T-helper 1 cell treated with Interleukin-12 subunit alpha and Interleukin-12 subunit beta and Interleukin-4 antibody, amounts not matched to agents 30 μg/mL and 1 μg/mL, for 36 hours (primary cell): Measurements from ENCODE around the gene FMN1.

Experiments used
- H3K27ac Mint-ChIP-seq: one replicate; pipeline ENCODE4 v1.8.0; 2021; ENCODE audit warnings: mild to moderate bottlenecking, mixed read lengths
- H3K27me3 Mint-ChIP-seq: one replicate; pipeline ENCODE4 v1.8.0; 2021; ENCODE audit warnings: low read depth, mixed read lengths
- H3K36me3 Mint-ChIP-seq: one replicate; pipeline ENCODE4 v1.8.0; 2021; ENCODE audit warnings: low read depth, mixed read lengths
- H3K4me1 Mint-ChIP-seq: one replicate; pipeline ENCODE4 v1.8.0; 2021; ENCODE audit warnings: low read depth, mixed read lengths
- H3K4me3 Mint-ChIP-seq: one replicate; pipeline ENCODE4 v1.8.0; 2021; ENCODE audit warnings: mild to moderate bottlenecking, moderate library complexity, mixed read lengths
- H3K9me3 Mint-ChIP-seq: one replicate; pipeline ENCODE4 v1.8.0; 2021; ENCODE audit warnings: mixed read lengths

FMN1 gene

GRCh38 chr15:32927124-32927523 is 267.4 kb downstream of the FMN1 start:
- Mint-ChIP-seq H3K4me3 (no peak overlapping the region), H3K9me3 (no peaks in the 10 kb centered on the region), H3K36me3 (no peaks in the 10 kb centered on the region), H3K4me1 (no peaks in the 10 kb centered on the region), H3K27ac (no peak overlapping the region), H3K27me3 (no peaks in the 10 kb centered on the region)

DNA sequence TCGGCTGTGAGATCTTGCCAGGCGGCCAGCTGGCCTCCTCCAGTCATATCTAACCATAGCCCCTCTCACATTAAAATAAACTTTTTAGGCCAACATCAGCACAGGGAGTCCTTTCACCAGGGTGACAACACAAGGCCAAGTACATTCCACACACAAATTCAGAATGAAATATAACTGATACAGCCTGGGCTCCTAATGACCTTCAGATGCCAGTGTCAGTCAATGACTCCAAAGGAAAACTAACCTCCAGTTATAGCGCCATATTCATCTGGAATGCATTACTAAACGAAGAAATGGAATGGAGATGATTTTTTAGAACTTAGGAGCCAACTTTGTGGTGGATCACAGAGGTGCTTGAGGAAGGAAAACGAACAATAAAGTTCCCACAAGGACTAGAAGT is 271.3 kb downstream of the FMN1 start:
- no peak overlapping the region for H3K27ac Mint-ChIP-seq
- no peaks in the 10 kb centered on the region for H3K4me1 Mint-ChIP-seq
- H3K36me3 Mint-ChIP-seq = no peaks in the 10 kb centered on the region
- H3K27me3 Mint-ChIP-seq = no peaks in the 10 kb centered on the region
- no peak overlapping the region for H3K4me3 Mint-ChIP-seq
- no peaks in the 10 kb centered on the region for H3K9me3 Mint-ChIP-seq

DNA sequence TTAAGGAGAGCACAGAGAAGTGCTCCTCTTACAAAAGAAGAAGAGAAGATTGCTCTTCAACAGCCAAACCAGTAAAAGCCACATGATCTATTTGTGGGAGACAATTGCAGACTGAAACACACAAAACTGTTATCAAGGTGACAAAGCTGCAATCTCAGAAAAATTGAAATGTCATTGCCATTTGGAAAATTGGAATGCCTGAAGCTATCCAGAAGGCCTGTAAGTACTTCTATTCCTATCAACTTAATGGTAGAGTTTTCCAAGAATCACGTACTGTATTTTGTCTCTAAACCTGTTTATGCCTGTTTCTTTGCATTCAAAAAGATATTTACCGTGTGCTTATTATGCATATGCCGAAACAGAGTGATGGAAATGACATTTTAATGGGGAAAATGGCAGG is 272.0 kb downstream of the FMN1 start:
- no peak overlapping the region for H3K4me3 Mint-ChIP-seq
- no peaks in the 10 kb centered on the region for H3K9me3 Mint-ChIP-seq
- H3K36me3 Mint-ChIP-seq = no peaks in the 10 kb centered on the region
- H3K27ac Mint-ChIP-seq = no peak overlapping the region
- no peaks in the 10 kb centered on the region for H3K4me1 Mint-ChIP-seq
- no peaks in the 10 kb centered on the region for H3K27me3 Mint-ChIP-seq

DNA sequence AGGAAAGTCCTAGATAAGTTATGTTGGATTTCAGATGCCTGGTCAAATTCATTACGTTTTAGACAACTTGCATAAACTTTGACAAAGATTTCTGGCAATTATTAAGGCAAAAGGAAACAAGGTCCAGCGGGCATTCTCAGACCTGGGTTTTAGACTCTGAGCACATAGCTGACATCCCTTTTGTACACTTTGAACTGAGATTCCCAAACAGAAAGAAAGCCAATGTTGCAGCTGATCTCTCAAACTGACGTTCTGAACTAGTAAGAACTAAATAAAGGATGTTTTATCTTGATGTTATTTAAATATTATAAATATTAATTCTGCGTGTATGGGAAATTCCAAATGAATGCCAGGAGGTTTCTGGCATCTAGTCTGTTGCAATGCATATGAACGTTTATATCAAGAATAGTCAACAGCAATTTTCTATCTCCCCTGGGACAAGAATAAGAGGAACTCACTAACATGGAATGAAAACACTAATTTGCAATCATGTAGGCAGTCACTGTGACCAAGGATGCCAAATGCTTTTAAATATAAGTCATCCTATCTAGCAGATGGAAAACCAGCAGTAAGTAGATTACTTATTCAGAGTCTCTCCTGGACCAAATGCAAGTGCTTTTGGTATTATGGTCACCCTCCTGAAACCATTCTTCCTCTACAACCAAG is 274.6 kb downstream of the FMN1 start:
- no peaks in the 10 kb centered on the region for H3K9me3 Mint-ChIP-seq
- H3K27ac Mint-ChIP-seq = no peak overlapping the region
- no peaks in the 10 kb centered on the region for H3K27me3 Mint-ChIP-seq
- no peaks in the 10 kb centered on the region for H3K36me3 Mint-ChIP-seq
- H3K4me3 Mint-ChIP-seq = no peak overlapping the region
- H3K4me1 Mint-ChIP-seq = no peaks in the 10 kb centered on the region

DNA sequence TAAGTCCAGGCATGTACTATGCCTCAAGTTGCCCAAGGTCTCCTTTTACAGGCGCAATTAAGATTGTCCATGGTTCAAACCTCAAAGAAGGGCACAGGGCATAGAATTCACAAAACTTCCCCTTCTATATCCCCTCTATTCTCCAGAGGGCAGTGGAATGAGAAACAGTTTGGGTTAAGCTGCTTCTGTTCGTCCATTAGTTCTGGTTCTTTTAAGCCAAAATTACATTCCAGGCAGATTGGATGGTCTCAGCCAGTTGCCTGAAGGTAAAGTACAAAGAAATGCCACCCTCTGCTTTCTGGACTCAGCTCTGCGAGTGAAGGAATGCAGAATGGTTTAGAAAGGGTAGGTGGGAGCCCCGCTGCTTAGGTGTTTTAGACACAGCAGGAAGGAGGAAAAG is 276.0 kb downstream of the FMN1 start:
- H3K27ac Mint-ChIP-seq = no peak overlapping the region
- peaks cover under 1% of the 10 kb centered on the region for H3K27me3 Mint-ChIP-seq
- H3K36me3 Mint-ChIP-seq = no peaks in the 10 kb centered on the region
- no peak overlapping the region for H3K4me3 Mint-ChIP-seq
- no peaks in the 10 kb centered on the region for H3K4me1 Mint-ChIP-seq
- H3K9me3 Mint-ChIP-seq = no peaks in the 10 kb centered on the region

GRCh38 chr15:32910839-32911238 is 283.7 kb downstream of the FMN1 start:
- H3K36me3 Mint-ChIP-seq = no peaks in the 10 kb centered on the region
- no peaks in the 10 kb centered on the region for H3K4me1 Mint-ChIP-seq
- peaks cover 5% of the 10 kb centered on the region for H3K27me3 Mint-ChIP-seq
- no peak overlapping the region for H3K4me3 Mint-ChIP-seq
- H3K27ac Mint-ChIP-seq = no peak overlapping the region
- H3K9me3 Mint-ChIP-seq = no peaks in the 10 kb centered on the region

GRCh38 chr15:32909431-32909830 is 285.1 kb downstream of the FMN1 start:
- Mint-ChIP-seq H3K9me3 (no peaks in the 10 kb centered on the region), H3K36me3 (no peaks in the 10 kb centered on the region)

GRCh38 chr15:32908872-32909271 is 285.6 kb downstream of the FMN1 start:
- H3K4me3 Mint-ChIP-seq = no peak overlapping the region
- no peaks in the 10 kb centered on the region for H3K9me3 Mint-ChIP-seq
- no peaks in the 10 kb centered on the region for H3K36me3 Mint-ChIP-seq
- no peak overlapping the region for H3K27ac Mint-ChIP-seq
- no peaks in the 10 kb centered on the region for H3K4me1 Mint-ChIP-seq
- H3K27me3 Mint-ChIP-seq = peaks cover 5% of the 10 kb centered on the region

More at GRCh38 chr15:32909431-32909830, 285.1 kb downstream of the FMN1 start:
- Mint-ChIP-seq H3K27me3 (peaks cover 5% of the 10 kb centered on the region), H3K4me1 (no peaks in the 10 kb centered on the region), H3K27ac (no peak overlapping the region), H3K4me3 (no peak overlapping the region)

DNA sequence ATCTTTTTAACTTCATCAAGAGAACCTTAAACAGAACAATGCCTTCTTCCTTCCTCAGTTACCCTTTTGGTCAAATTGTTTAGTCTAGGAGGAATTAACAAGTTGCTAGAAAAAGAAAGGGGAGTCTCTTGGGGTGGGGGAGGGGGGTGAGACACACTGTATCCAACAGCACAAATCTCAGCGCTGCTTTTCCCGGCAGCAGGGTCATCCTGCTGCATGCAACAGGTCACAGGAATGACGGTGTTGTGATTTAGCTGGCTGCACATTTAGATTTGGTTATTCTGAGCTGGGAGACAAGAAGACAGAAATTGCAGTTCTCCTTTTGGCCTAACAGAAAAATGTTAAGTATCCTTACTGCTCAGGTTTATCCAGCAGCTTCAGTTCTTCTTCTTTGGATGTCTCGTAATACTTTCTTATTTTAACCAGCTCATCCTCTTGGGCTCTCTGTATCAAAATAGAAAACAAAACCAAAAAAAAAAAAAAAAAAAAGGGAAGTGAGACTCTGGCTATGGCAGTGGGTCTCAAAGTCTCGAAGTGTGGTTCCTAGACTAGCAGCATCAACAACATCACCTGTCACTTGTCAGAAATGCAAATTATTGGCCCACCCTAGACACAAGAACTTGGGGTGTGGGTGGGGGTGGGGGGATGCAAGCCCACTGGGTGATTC is 286.2 kb downstream of the FMN1 start:
- Mint-ChIP-seq H3K9me3 (no peaks in the 10 kb centered on the region), H3K36me3 (no peaks in the 10 kb centered on the region), H3K4me3 (no peak overlapping the region), H3K27ac (no peak overlapping the region), H3K27me3 (peaks cover 2% of the 10 kb centered on the region), H3K4me1 (no peaks in the 10 kb centered on the region)

DNA sequence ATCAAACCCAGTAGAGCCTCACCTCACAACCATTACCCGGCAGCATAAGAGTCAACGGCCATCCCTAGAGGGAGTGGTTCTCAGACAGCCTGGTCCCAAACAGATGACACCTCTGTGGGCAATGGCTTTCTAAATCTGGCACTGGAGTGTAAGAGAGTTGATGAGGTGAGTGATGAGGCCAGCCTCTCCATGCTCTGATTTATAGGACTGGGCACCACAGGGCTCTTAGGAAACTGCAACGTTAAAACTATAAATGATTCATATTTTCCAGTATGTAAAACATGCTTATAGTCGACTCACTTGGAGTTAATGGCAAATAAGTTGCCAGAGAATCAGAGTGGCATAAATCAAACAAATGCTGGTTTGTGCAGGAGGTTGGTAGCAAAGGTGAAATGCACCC is 289.0 kb downstream of the FMN1 start:
- Mint-ChIP-seq H3K4me1 (no peaks in the 10 kb centered on the region), H3K4me3 (no peak overlapping the region), H3K27ac (no peak overlapping the region), H3K36me3 (no peaks in the 10 kb centered on the region), H3K9me3 (no peaks in the 10 kb centered on the region), H3K27me3 (peaks cover 3% of the 10 kb centered on the region)

DNA sequence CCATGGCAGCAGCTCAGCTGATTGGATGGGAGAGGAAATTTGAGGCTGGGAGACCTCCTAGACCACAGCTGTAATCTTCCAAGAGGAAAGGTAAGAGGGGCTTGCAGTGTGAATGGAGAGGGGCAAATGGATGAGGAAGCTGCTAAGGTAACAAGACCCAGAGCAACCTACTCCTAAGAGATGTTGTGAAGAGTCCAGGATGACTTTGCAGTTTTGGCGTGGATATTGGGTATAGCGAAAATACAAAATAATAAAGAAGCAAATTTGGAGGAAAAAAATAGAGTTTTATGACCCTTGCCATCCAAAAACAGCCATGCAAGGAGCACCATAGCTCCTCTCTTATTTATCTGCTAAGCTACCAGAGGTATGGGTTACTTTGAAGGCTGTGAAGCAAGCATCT is 290.1 kb downstream of the FMN1 start:
- Mint-ChIP-seq H3K36me3 (no peaks in the 10 kb centered on the region), H3K4me1 (no peaks in the 10 kb centered on the region), H3K4me3 (no peak overlapping the region), H3K27me3 (peaks cover 3% of the 10 kb centered on the region), H3K9me3 (no peaks in the 10 kb centered on the region), H3K27ac (no peak overlapping the region)

DNA sequence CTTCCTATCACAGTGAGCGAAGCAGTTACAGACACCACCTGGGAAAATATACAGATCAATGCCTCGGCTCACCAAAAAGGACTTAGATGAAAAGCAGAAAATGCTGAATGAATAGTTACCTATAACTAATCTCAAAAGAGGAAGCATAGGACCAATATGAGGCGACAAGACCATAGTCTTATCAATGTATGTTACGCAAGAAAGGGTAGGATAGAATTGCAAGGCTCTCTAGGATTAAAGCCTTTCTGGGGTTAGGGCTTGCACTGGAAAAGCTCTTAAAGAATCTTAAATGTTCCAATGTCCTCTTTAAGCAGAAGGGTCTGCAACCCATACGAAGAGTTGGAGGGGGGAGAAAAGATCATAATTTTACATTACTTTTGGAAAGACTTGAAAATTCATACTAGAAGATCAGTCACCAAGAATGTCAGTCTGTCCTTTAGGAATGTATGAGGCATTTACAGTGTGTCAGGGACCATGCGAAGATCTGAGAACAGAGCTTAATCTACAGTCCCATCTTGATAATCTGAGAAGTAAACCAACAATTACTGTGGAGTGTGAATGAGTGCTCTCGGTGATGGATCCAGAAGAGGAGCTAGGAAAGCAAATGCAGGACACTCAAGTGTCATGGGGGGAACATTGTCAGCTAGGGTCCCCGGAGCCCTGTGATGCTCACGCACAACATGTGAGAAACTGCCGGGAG is 290.8 kb downstream of the FMN1 start:
- Mint-ChIP-seq H3K27me3 (peaks cover 3% of the 10 kb centered on the region), H3K4me1 (no peaks in the 10 kb centered on the region), H3K36me3 (no peaks in the 10 kb centered on the region), H3K4me3 (no peak overlapping the region), H3K27ac (no peak overlapping the region), H3K9me3 (no peaks in the 10 kb centered on the region)

GRCh38 chr15:32901995-32902394 is 292.5 kb downstream of the FMN1 start:
- H3K4me1 Mint-ChIP-seq = no peaks in the 10 kb centered on the region
- H3K27ac Mint-ChIP-seq = no peak overlapping the region
- no peaks in the 10 kb centered on the region for H3K36me3 Mint-ChIP-seq
- no peak overlapping the region for H3K4me3 Mint-ChIP-seq
- peaks cover 3% of the 10 kb centered on the region for H3K27me3 Mint-ChIP-seq
- no peaks in the 10 kb centered on the region for H3K9me3 Mint-ChIP-seq

GRCh38 chr15:32901192-32901591 is 293.3 kb downstream of the FMN1 start:
- Mint-ChIP-seq H3K27ac (no peak overlapping the region), H3K9me3 (no peaks in the 10 kb centered on the region), H3K4me1 (no peaks in the 10 kb centered on the region), H3K27me3 (peaks cover 3% of the 10 kb centered on the region), H3K36me3 (no peaks in the 10 kb centered on the region), H3K4me3 (no peak overlapping the region)

- H3K27me3 Mint-ChIP-seq = peaks cover 3% of the 10 kb centered on the region
- H3K9me3 Mint-ChIP-seq = no peaks in the 10 kb centered on the region
- H3K4me3 Mint-ChIP-seq = no peak overlapping the region
- H3K4me1 Mint-ChIP-seq = no peaks in the 10 kb centered on the region
- no peaks in the 10 kb centered on the region for H3K36me3 Mint-ChIP-seq
- no peak overlapping the region for H3K27ac Mint-ChIP-seq
Measured at GRCh38 chr15:32899126-32899596, 295.4 kb downstream of the FMN1 start.
